Embryonic facial prominence (tissue), 1 donor: ENCODE results near the gene ZNF283.
"Not testable (repeated sequence)": the region's sequence is repeated elsewhere in the genome, so short reads cannot be mapped to it uniquely, and the experiment has no call there.

Experiments used
- DNase-seq: peaks from one replicate; pipeline ENCODE4 v3.0.0-alpha.2; 2016; ENCODE audit errors: extremely low spot score

Gene ZNF283

DNA sequence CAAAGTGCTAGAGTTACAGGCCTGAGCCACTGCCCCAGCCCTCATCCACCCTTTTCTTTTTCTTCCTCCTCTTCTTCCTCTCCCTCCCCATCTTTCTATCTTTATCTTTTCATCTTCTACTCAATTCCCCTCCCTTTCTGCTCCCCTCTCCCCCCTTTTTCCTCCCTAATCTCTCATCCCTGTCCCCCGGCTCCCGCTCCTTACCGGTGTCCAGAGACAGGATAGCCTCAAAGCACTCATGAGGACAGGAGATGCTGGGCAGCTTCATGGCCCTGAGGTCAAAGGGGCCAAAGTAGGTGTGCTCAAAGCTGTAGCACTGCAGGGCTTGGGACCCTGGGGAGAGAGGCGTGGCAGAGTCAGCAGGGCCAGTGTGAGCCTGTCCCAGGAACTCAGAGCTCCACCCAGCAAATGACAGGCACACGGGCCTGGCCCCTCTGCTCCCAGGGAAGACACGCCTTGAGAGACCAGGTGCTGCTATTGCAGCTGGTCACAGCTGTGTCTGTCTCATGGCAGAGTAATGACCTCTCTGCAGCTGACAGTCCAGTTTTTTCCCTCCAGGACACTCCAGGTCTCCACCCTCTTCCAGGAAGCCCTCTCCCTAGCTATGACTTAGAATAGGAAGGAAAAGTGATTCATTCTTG lies 27.5 kb upstream of the ZNF283 start:
- no peak for DNase-seq

DNA sequence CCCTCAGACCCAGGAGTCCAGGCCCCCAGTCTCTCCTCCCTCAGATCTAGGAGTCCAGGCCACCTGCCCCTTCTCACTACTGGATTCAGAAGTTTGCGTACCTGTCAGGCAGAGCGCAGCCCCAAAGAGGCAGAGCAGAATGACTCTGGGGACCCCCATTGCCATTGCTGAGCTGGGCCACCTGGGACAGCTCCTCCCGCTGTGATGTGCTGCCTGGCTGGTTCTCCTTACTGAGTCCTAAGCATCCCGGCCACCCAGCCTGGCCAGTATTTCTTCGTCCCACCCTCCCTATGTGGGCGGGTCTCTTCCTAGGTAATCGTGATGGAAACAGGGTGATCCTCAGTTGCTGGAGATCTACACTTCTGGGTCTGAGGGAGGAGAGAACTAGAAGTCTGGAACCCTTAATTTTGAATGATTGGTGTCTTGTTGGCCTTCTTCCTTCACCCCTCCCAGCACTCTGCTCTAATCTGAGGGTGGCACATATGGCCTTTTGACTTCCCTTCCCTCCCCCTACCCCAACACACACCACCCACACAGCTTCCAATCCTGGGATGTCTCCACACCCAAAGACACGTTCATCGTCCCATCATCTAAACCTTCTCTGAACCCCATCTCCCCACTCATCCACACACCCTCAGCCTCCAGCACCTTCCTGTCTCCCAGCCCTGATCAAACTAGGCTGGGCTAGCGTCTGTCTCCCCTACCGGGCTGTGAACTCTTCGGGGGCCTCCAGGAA lies 24.7 kb upstream of the ZNF283 start, which contains the start of gene LYPD5:
LYPD5 (minus strand) TSS at position 232 of the 736 bp plus-strand sequence; CDS start at position 165, 67 bp downstream.
- DNase-seq, result no peak

DNA sequence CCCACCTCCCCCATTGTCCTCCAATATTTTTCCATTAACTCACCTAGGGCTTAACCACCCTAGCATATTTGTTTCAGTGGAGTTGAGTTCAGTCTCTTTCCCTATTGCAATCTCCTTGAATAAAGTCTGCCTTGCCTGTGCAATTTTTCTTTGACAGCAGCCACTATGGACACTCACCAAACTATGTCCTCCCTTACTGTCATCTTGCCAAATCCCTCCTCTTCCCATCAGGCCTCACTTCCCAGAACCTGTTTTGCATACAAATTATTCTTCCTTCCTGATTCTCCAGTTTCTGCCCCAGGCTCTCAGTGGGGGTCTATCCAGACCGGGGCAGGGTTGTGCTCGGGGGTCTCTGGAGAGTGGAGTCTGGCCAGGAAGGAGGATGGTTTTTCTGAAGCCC lies 22.7 kb upstream of the ZNF283 start:
- DNase-seq, result no peak

DNA sequence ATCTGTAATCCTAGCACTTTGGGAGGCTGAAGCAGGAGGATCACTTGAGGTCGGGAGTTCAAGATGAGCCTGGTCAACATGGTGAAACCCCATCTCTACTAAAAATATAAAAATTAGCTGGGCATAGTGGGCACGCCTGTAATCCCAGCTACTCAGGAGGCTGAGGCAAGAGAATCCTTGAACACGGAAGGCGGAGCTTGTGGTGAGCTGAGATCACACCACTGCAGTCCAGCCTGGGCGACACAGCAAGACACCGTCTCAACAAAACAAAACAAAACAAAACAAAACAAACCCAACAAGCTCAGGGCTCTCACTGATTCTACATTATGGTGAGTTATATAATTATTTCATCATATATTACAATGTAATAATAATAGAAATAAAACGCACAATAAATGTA lies 20.7 kb upstream of the ZNF283 start:
- not testable (repeated sequence) for DNase-seq

DNA sequence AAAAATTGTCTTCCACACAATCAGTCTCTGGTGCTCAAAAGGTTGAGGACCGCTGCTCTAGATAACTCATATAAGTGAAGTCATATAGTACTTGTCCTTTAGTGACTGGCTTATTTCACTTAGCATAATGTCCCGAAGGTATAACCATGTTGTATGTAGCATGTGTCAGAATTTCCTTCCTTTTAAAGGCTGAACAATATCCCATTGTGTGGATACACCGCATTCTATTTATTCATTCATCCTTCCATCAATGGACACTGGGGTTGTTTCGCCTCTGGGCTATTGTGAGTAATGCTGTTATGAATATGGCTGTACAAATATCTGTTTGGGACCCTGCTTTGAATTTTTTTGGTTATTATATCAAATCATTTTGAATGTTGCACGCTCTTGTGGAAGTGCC lies 20.3 kb upstream of the ZNF283 start:
- no peak for DNase-seq

DNA sequence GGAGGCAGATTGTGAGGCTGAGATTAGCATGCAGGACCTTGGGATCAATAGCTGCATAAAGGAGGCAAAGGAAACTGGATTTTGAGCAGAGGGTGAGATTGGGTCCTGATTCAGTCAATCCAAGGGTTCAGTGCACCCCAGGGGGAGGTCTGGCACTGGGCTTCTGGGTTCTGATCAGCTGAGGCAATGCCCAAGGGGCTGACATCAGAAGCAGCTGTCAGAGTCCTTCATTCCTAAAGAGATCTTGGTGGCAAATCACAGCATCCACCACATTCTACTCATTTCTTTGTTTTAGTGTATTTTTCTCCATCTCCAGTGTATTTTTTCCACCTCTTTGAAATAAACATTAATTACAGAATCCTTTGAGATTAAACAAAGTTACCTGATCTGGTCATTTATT lies 19.5 kb upstream of the ZNF283 start:
- no peak for DNase-seq

DNA sequence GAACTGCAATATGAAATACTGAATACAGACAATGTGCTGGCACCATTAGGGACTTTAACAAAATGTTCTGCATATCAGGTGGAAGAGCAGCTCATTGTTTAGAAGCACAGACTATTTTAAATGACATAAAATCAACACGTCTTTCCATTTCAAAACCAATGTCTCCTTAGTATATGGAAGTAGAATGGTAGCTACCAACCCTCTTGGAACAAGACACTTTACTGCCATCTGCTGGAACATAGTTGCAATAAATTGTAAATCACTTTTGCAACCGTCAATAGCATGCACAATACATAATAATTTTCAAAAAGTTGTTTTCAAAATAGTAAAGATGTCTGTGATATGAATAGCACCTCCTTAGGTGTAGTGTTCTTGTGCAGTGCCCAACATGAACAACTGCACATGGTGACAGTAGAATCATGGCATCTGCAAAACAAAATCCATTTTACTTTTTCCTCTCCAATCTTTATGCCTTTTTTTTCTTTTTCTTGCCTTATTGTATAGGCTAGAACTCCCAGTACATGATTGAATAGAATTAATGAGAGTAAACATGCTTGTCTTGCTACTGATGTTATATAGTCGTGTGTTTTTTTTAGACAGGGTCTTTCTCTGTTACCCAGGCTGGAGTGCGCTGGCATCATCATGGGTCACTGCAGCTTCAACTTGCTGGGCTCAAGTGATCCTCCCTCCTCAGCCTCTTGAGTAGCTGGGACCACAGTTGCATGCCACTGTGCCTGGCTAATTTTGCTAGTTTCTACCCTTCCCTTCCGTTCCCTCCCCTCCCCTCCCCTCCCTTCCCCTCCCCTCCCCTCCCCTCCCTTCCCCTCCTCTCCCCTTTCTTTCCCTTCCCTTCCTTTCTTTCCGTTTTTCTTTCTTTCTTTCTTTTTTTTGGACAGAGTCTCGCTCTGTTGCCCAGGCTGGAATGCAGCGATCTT lies 17.1 kb upstream of the ZNF283 start:
- no peak for DNase-seq

DNA sequence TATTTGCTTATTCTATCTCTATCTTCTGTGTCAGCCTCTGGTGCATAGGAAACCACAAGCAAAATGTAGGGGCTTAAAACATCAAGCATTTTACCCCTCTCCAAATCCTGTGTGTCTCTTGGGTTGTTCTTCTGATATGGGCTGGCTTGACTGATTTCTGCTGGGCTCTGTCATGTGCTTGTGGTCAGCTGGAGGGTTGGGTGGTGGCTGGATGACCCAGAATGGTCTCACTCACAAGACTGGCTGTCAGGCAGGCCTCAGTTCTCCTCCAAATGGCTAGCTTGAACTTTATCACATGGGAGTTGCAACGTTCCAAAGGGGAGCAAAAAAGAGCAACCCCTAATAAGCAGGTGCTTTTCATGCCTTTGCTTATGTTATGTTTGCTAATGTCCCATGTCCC lies 15.3 kb upstream of the ZNF283 start:
- no peak for DNase-seq

DNA sequence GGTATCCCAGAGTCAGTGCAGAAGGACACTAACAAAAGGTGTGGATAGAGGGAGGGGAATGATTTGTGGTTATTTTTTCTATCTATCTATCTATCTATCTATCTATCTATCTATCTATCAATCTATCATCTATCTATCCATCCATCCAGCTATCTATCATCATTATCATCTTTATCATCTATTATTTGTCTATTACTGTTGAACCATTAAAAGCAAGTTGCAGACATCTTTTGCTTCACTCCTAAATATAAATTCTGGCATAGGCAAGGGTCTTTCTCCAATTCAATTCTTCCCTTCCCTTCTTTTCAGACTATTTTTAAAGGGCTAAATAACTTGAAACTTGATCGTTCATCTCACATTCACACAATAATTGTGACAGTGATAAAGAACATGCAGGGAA lies 14.9 kb upstream of the ZNF283 start:
- DNase-seq, result no peak

DNA sequence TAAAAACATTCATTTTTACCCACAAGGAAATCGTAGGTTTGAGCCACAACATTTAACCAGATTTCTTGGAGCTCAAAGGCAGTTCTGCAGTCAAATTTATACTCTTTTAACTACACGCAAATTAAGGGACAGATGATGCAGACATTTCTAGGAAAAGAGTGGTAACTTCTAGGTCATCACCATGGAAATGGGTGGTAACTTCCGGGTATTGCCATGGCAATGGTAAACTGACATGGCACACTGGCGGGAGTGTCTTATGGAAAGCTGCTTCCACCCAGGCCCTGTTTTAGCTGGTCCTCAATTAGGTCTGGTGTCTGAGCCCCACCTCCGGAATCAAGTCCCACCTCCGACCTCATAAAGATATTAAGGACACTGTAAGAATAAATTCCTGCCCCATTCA lies 14.4 kb upstream of the ZNF283 start:
- DNase-seq, result no peak

DNA sequence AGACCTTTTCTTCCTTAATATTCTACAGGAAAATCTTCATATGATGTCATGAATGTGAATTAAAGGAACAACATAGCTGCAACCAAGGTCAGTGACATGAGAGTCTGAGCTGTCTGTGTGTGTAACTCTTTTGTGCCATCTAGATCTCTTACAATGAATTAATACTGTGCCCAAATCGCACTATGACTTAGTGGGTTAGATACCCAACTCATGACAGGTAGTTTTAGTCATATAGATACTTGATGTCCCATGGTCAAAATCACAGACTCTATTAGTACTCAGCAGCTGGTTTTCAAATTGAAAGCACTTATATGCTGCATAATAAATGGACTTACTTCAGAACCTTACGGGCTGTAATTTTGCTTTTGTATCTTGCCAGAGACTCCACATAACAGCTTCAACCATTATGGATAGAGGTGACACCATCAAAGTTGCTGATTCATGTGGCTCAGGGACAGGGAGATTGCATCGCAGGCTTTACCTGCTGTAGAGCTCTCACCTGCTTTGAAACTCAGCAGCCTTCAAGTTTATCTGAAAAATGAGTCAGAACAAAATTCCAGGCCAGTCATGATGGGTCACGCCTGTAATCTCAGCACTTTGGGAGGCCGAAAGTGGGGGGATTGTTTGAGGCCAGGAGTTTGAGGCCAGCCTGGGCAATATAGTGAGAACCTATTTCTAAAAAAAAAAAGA lies 12.3 kb upstream of the ZNF283 start:
- no peak for DNase-seq

DNA sequence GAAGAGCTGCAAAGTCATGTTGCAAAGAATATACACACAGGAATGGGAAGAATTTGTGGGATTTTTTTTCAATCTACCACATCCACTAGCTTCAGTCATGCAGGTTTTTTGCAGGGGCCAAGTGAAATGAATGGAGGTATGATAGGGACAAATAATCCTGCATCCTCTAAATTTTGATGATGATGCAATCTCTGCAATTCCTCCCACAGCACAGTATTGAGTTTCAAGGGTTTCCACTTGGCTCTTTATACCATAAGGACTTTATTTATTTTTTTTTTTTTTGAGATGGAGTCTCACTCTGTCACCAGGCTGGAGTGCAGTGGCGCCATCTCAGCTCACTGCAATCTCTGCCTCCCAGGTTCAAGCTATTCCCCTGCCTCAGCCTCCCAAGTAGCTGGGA lies 9.7 kb upstream of the ZNF283 start:
- DNase-seq, result not testable (repeated sequence)

DNA sequence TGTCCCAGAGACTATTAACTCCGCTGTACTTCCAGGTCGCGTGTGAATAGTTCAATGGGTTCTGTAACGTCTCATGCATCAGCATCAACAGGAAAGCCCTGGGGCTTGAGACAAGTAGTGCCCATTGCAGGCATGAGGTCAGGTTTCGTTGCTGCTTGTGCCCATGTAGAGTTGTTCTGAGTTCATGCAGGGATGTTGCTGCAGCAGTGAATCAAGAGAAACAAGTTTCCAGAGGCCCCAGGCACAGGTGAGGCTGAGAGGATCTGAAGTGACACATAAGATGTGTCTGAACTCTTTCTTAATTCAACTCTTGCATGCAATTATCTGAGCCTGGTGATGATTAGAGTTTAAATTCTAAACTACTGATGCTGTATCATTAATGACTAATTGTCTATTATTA lies 8.6 kb upstream of the ZNF283 start:
- no peak for DNase-seq

DNA sequence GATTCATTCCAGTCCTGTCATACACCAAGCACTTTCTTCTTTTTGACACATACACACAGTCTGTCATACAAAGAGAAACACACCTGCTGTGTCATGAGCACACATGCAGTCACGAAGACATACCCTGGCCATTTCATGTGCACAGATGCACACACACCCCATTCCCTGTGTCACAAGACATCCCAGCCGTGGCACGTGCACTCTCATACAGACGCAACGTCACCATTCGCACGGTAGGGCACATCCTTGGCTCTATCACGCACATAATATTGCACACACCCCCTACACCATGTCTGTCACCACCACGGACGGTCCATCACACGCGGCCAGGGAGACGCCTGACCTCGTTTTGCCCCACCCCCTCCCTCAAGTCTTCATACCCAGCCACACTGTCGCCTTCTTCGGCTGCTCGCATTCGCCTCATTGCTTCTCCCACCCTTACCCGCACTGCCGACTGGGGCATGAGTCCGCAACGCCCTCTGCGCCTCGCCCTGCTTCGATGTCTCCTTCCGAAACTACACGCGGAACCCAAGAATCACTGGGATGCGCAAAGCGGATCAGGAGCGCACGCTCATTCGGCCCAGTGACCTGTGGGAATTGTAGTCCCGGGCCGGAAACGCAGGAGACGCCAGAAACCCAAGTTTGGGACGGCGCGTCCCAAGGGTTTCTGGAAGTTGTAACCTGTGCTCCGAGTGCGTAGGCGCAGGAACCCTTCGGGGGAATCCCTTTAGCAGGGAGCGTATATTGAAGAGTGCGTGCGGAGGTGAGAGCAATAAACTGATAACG lies 6.8 kb upstream of the ZNF283 start:
- no peak for DNase-seq

DNA sequence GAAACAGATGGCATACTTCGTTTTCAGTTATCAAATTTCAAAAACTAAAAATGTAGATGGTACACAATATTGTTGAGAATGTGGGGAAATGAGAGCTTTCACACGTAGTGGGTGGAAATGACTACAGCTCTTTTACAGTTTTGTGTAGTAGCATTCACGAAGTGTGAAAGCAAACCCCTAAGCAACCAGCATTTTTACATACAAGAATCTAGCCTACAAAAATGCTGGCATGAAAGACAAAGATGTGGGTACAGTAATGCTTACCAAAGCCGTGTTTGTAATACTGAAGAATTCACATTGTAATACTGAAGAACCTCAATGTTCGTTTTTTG lies 6.3 kb upstream of the ZNF283 start:
- DNase-seq, result no peak

DNA sequence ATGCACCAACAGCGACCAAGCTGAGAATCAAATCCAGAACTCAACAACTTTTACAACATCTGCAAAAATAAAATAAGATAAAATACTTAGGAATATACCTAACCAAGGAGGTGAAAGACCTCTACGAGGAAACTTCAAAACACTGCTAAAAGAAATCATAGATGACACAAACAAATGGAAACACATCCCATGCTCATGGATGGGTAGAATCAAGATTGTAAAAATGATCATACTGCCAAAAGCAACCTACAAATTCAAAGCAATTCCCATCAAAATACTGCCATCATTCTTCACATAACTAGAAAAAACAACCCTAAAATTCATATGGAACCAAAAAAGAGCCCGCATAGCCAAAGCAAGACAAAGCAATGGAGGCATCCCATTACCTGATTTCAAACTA lies 3.3 kb upstream of the ZNF283 start:
- DNase-seq, result not testable (repeated sequence)

DNA sequence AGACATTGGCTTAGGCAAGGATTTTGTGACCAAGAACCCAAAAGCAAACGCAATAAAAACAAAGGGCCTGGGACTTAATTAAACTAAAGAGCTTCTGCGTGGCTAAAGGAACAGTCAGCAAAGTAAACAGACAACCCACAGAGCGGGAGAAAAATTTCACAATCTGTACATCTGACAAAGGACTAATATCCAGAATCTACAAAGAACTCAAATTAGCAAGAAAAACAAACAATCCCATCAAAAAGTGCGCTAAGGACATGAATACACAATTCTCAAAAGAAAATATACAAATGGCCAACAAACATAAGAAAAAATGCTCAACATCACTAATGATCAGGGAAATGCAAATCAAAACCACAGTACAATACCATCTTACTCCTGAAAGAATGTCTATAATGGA lies 2.5 kb upstream of the ZNF283 start:
- DNase-seq, result not testable (repeated sequence)

DNA sequence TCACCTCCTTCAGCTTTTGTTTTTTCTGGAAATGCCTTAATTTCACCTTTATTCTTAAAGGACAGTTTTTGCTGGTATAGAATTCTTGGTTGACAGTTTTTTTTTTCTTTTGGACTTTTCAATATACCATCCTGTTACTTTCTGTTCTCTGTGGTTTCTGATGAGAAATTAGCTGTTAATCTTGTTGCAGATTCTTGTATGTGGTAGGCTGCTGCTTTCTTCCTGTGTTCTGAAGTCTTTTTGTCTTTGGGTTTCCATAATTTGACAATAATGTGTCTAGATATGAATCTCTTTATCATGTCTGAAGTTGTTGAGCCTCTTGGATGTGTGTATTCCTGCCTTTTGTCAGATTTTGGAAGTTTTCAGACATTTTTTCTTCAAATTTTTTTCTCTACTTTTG lies 12.0 kb downstream of the ZNF283 start:
- DNase-seq, result no peak

DNA sequence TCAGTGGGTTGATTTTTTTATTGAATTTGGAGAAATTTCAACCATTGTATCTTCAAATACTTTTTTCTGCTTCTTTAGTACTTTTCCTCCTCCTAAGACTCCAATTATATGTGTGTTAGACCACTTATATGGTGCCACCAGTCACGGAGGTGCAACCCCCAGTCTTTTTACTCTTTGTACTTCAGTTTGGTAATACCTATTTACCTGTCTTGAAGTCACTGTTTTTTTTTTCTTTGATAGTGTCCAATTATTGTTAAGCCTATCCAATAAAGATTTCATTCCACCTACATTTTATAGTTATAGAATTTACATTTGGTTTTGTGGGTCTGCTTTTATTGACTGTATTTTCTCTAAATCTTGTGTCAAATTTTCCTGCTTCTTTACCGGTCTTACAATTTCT lies 14.9 kb downstream of the ZNF283 start:
- DNase-seq, result no peak

DNA sequence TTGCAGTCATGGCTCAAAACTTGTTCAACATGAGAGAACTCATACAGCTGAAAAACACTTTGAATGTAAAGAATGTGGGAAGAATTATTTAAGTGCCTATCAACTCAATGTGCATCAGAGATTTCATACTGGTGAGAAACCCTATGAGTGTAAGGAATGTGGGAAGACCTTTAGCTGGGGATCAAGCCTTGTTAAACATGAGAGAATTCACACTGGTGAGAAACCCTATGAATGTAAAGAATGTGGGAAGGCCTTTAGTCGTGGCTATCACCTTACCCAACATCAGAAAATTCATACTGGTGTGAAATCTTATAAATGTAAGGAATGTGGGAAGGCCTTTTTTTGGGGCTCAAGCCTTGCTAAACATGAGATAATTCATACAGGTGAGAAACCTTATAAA lies 20.1 kb downstream of the ZNF283 start:
- DNase-seq, result no peak

DNA sequence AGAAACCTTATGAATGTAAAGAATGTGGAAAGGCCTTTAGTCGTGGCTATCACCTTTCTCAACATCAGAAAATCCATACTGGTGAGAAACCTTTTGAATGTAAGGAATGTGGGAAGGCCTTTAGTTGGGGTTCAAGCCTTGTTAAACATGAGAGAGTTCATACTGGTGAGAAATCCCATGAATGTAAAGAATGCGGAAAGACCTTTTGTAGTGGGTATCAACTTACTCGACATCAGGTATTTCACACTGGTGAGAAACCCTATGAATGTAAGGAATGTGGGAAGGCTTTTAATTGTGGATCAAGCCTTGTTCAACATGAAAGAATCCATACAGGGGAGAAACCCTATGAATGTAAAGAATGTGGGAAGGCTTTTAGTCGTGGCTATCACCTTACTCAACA lies 20.8 kb downstream of the ZNF283 start:
- DNase-seq, result no peak
